Heart right ventricle (tissue), 16 donors: ENCODE measurements around the gene PACS2. TPM values are rescaled to one million over a fixed set of nuclear protein-coding genes. Genes with fewer than 3 reads are reported as not detected.
A peak's percentile ranks its signal among the peaks of the same experiment; 100 is the strongest.

Experiments
- ATAC-seq, 8 donors: fragments of 200-7000 bp; cut with Tn5 transposase; one replicate each; pipeline ENCODE4 v1.9.1; 2020; ENCODE audit warnings: mild to moderate bottlenecking in 8 of 8, moderate library complexity in 8 of 8, moderate number of reproducible peaks in 1 of 8
- DNase-seq, 2 donors: peaks; one replicate each; pipeline ENCODE4 v3.0.0-alpha.2; 2020
- H3K27ac ChIP-seq, 10 donors: fragments of 200-600 bp; sonication (generic) in 2 of 10; one replicate each; pipeline versions ENCODE4 v1.5.0 to v1.8.0; 2020 to 2022; ENCODE audit warnings: mild to moderate bottlenecking in 3 of 10
- H3K27me3 ChIP-seq, 7 donors: fragments of 200-600 bp; one replicate each; pipeline ENCODE4 v1.8.0; 2021 to 2022; ENCODE audit warnings: mild to moderate bottlenecking in 2 of 7
- H3K36me3 ChIP-seq, 9 donors: fragments of 200-600 bp; sonication (generic) in 1 of 9; one replicate each; pipeline versions ENCODE4 v1.5.0 to v1.8.0; 2020 to 2022; ENCODE audit warnings: mild to moderate bottlenecking in 2 of 9
- H3K4me1 ChIP-seq, 9 donors: fragments of 200-600 bp; sonication (generic) in 1 of 9; one replicate each; pipeline versions ENCODE4 v1.5.0 to v1.8.0; 2020 to 2022; ENCODE audit warnings: mild to moderate bottlenecking in 4 of 9
- H3K4me3 ChIP-seq, 10 donors: fragments of 200-600 bp; sonication (generic) in 2 of 10; one replicate each; pipeline versions ENCODE4 v1.5.0 to v1.8.0; 2020 to 2022; ENCODE audit warnings: mild to moderate bottlenecking in 7 of 10, moderate library complexity in 2 of 10
- H3K9me3 ChIP-seq, 11 donors: fragments of 200-600 bp in 10 of 11; sonication (generic) in 2 of 11; one replicate each; pipeline versions ENCODE4 v1.5.0 to v1.8.0; 2013 to 2022; ENCODE audit warnings: mild to moderate bottlenecking in 2 of 11, control low read depth in 1 of 11, moderate library complexity in 1 of 11
- CTCF ChIP-seq, 9 donors: fragments of 200-600 bp; sonication (generic) in 2 of 9; IDR thresholded peaks; one replicate each; pipeline versions ENCODE4 v1.5.0 to v1.8.0; 2021 to 2022; ENCODE audit warnings: antibody characterized with exemption in 9 of 9, mild to moderate bottlenecking in 5 of 9, moderate library complexity in 1 of 9
- WGBS, 2 donors: extraction: QIAGEN DNeasy Blood & Tissue Kit; methylation state at CpG; one replicate each; pipeline ENCODE4 v1.1.7; 2013; ENCODE audit warnings: inconsistent platforms in 1 of 2; 5-methylcytosine and 5-hydroxymethylcytosine counted together
- intact Hi-C, 10 donors: fragments of 100-400 bp; cut with DNase I; formaldehyde crosslinking; loops; one replicate each; pipeline versions ENCODE4 v1.11.1 to v1.14.2; 2022
- polyA plus RNA-seq, 2 donors: library from polyadenylated mRNA; stranded (reverse); fragments of 200-250 nt; gene quantifications; one replicate each; pipeline ENCODE4 v1.2.3, GENCODE V29; 2013
- total RNA-seq, 10 donors: library from RNA; stranded (reverse); fragmentation: NEBNext Ultra II Directional in 3 of 10; extraction: Animal tissue kit (Norgen Biotek cat#: 25700) in 3 of 10; gene quantifications; one replicate each; pipeline versions ENCODE4 v1.2.1 to v1.2.4, GENCODE V29; 2021 to 2023
- donor health status: Arrhythmogenic right ventricular cardiomyopathy.
- donor health status: ischemic (EF 13 %, LVEDD 7.1; RV severe dilation, severe dysfunction).
- donor health status: healthy with polysubstance abuse.
- donor health status: DM: no; HTN: yes; CAD: no.
- donor health status: DM: no; HTN: no; CAD: no.
- donor health status: ischemic (EF 25% LVEDD 6.9; RV normal size, moderate dysfunction).
- donor health status: ischemic (EF 25% LVEDD 5.7; RV mildly dilated, moderate dysfunction).
- donor health status: healthy.
- donor health status: DM: yes; HTN: yes; CAD: no.
- donor health status: Ischemic cardiomyopathy.
- donor health status: ischemic (EF 35%, LVEDD 5.7; RV mildly dilated, moderate dysfunction).
- donor health status: nonischemic (EF 11% LVEDD 7.7; RV severe dilation, severe dysfunction).
- donor health status: DM: yes; HTN: yes; CAD: no.
- donor health status: PGD.
- donor health status: ischemic (EF 29% LVEDD 5.4; RV normal size, mild dysfunction).
- donor health status: nonischemic (EF 23%, LVEDD 6.1; RV moderate dilation, normal function).

Gene PACS2
- total and polyA plus RNA-seq, 12 donors = 41.8 to 123 (median 54.6) TPM

- Histone ChIP-seq H3K36me3 (peaks cover 0 to 1% (median 0%) of the 10 kb centered on the region in 9 donors), H3K4me3 (peak overlapping the region in 9 of 10 donors; percentile 54 to 85 (median 70)), H3K27ac (peak overlapping the region in 7 of 10 donors; percentile 56 to 91 (median 86)), H3K9me3 (no peaks in the 10 kb centered on the region), H3K27me3 (peaks cover 0 to 17% (median 0%) of the 10 kb centered on the region in 7 donors), H3K4me1 (peaks cover 17 to 61% (median 54%) of the 10 kb centered on the region in 9 donors)
- no peak for TF ChIP-seq CTCF (IDR thresholded peaks at IDR 0.05)
- DNase-seq = no peak
- 76 to 77% methylated on average over 19 of the region's 19 CpGs for WGBS, 2 donors
- no peak for ATAC-seq
- intact Hi-C loops = loop anchor here in 1 of 10 donors (10.0 kb wide), 1 partner anchor 66 kb away; the partner anchor contains the start of gene CRIP1
Measured at GRCh38 chr14:105418269-105419194, 104.0 kb downstream of the PACS2 start.

- ATAC-seq = peak in 7 of 8 donors; percentile 4 to 64 (median 46)
- Histone ChIP-seq H3K4me3 (peak within 1 kb of the TSS; percentile 54 to 85 (median 72)), H3K4me1 (peaks cover 17 to 64% (median 47%) of the 10 kb centered on the region in 9 donors), H3K9me3 (no peaks in the 10 kb centered on the region), H3K27ac (peak within 1 kb of the TSS; percentile 55 to 91 (median 84)), H3K36me3 (peaks cover 0 to 6% (median 0%) of the 10 kb centered on the region in 9 donors), H3K27me3 (peaks cover 0 to 7% (median 0%) of the 10 kb centered on the region in 7 donors)
- WGBS, 2 donors = 4 to 12% methylated on average over 28 to 87 of the region's 96 CpGs
- TF ChIP-seq CTCF (IDR thresholded peaks at IDR 0.05) = no peak
- intact Hi-C loops = loop anchor here in 1 of 10 donors (10.0 kb wide), 1 partner anchor 65 kb away; the partner anchor contains the start of gene CRIP1
- peak in 1 of 2 donors; percentile 61 for DNase-seq
Measured at GRCh38 chr14:105419195-105420091, 104.9 kb downstream of the PACS2 start, which contains the start of gene MTA1. MTA1 (plus strand) TSS chr14:105419827; CDS start chr14:105420036, 209 bp downstream.

- peak in 2 of 8 donors; percentile 2 to 18 for ATAC-seq
- Histone ChIP-seq H3K4me3 (peak overlapping the region; percentile 54 to 84 (median 72)), H3K27ac (peak overlapping the region; percentile 55 to 90 (median 74)), H3K9me3 (no peaks in the 10 kb centered on the region), H3K4me1 (peaks cover 17 to 57% (median 42%) of the 10 kb centered on the region in 9 donors), H3K27me3 (no peaks in the 10 kb centered on the region), H3K36me3 (peaks cover 0 to 10% (median 0%) of the 10 kb centered on the region in 9 donors)
- no peak for TF ChIP-seq CTCF (IDR thresholded peaks at IDR 0.05)
- no peak for DNase-seq
- WGBS, 2 donors = 4 to 5% methylated on average over 44 to 62 of the region's 67 CpGs
- intact Hi-C loops = no loop called here
Measured at GRCh38 chr14:105420101-105420973, 105.8 kb downstream of the PACS2 start.
